A549 (cell line): Measurements from ENCODE around the gene HMG20A.

Experiments used
- EP300 ChIP-seq, 2 experiments: fragments of >200 bp; sonication (Bioruptor Twin); formaldehyde crosslinking; IDR thresholded peaks; 2 replicates in 1 of 2; 3 replicates in 1 of 2; pipeline ENCODE4 v1.6.1; 2016 to 2017
- JUNB ChIP-seq: fragments of >200 bp; sonication (Bioruptor Twin); formaldehyde crosslinking; IDR thresholded peaks from 2 replicates; pipeline ENCODE4 v1.6.1; 2016
- MYC ChIP-seq: IDR thresholded peaks from 2 replicates; pipeline ENCODE4 v1.6.1; 2012; ENCODE audit warnings: mild to moderate bottlenecking, inconsistent platforms, low read length, improper control_type of control experiment, borderline replicate concordance
- POLR2A ChIP-seq: IDR thresholded peaks from 2 replicates; pipeline ENCODE4 v1.6.1; 2012; ENCODE audit warnings: mild to moderate bottlenecking, low read length
- RAD21 ChIP-seq, 2 experiments: fragments of >200 bp in 1 of 2; sonication (Bioruptor Twin) in 1 of 2; formaldehyde crosslinking in 1 of 2; IDR thresholded peaks in 1 of 2; conservative IDR thresholded peaks in 1 of 2; 2 replicates in 1 of 2; 3 replicates in 1 of 2; pipeline ENCODE4 v1.6.1; 2012 to 2018; ENCODE audit warnings: inconsistent platforms in 1 of 2
- RFX5 ChIP-seq: fragments of 450-650 bp; IDR thresholded peaks from 2 replicates; pipeline ENCODE4 v1.7.1; 2014; ENCODE audit warnings: antibody characterized with exemption, mild to moderate bottlenecking, moderate library complexity
- SMC3 ChIP-seq: fragments of >200 bp; sonication (Bioruptor Twin); formaldehyde crosslinking; IDR thresholded peaks from 3 replicates; pipeline ENCODE4 v1.6.1; 2018; ENCODE audit warnings: inconsistent platforms
- TF ChIP-seq, protein P1 (sequence below): fragments of >200 bp; sonication (Bioruptor Twin); formaldehyde crosslinking; IDR thresholded peaks from 3 replicates; pipeline ENCODE4 v1.5.1; 2016
- TF ChIP-seq, protein P2 (sequence below): IDR thresholded peaks from 2 replicates; pipeline ENCODE4 v1.6.1; 2012
- TF ChIP-seq, protein P3 (sequence below): fragments of 200-600 bp; sonication (generic); IDR thresholded peaks from 2 replicates; pipeline ENCODE4 v1.6.1; 2016; ENCODE audit warnings: antibody characterized with exemption, mild to moderate bottlenecking, moderate library complexity
- TF ChIP-seq, protein P4 (sequence below): IDR thresholded peaks from 2 replicates; pipeline ENCODE4 v1.6.1; 2012

DNA sequence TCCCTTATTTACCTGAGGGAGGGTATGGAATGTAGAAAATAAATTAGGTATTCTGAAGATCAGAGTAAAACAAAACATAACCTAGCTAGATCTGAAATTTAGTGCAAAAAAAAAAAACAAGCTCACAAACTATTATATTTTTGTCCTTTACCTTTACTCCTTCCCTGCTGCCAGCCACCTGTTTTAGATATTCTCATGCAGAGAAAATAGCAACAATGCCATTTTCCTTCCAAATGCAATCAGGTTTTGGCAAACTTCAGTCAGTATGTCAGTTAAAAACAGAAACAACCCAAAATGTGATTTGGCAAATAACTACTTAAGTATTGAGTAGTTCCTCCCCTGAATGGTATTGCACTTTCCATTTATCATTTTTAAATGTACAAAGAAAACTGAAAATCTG, 36.6 kb upstream of the HMG20A start:
- TF ChIP-seq SMC3 (no peak), EP300 (IDR thresholded peaks at IDR 0.05) (no peak), MYC (no peak), RFX5 (no peak), RAD21 (conservative IDR thresholded peaks at IDR 0.05 in 1 of 2, IDR thresholded peaks at IDR 0.05 in 1 of 2) (no peak), JUNB (no peak), POLR2A (no peak)
- TF ChIP-seq, protein P1, sequence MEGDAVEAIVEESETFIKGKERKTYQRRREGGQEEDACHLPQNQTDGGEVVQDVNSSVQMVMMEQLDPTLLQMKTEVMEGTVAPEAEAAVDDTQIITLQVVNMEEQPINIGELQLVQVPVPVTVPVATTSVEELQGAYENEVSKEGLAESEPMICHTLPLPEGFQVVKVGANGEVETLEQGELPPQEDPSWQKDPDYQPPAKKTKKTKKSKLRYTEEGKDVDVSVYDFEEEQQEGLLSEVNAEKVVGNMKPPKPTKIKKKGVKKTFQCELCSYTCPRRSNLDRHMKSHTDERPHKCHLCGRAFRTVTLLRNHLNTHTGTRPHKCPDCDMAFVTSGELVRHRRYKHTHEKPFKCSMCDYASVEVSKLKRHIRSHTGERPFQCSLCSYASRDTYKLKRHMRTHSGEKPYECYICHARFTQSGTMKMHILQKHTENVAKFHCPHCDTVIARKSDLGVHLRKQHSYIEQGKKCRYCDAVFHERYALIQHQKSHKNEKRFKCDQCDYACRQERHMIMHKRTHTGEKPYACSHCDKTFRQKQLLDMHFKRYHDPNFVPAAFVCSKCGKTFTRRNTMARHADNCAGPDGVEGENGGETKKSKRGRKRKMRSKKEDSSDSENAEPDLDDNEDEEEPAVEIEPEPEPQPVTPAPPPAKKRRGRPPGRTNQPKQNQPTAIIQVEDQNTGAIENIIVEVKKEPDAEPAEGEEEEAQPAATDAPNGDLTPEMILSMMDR = no peak
- TF ChIP-seq, protein P2, sequence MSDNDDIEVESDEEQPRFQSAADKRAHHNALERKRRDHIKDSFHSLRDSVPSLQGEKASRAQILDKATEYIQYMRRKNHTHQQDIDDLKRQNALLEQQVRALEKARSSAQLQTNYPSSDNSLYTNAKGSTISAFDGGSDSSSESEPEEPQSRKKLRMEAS = no peak
- TF ChIP-seq, protein P3, sequence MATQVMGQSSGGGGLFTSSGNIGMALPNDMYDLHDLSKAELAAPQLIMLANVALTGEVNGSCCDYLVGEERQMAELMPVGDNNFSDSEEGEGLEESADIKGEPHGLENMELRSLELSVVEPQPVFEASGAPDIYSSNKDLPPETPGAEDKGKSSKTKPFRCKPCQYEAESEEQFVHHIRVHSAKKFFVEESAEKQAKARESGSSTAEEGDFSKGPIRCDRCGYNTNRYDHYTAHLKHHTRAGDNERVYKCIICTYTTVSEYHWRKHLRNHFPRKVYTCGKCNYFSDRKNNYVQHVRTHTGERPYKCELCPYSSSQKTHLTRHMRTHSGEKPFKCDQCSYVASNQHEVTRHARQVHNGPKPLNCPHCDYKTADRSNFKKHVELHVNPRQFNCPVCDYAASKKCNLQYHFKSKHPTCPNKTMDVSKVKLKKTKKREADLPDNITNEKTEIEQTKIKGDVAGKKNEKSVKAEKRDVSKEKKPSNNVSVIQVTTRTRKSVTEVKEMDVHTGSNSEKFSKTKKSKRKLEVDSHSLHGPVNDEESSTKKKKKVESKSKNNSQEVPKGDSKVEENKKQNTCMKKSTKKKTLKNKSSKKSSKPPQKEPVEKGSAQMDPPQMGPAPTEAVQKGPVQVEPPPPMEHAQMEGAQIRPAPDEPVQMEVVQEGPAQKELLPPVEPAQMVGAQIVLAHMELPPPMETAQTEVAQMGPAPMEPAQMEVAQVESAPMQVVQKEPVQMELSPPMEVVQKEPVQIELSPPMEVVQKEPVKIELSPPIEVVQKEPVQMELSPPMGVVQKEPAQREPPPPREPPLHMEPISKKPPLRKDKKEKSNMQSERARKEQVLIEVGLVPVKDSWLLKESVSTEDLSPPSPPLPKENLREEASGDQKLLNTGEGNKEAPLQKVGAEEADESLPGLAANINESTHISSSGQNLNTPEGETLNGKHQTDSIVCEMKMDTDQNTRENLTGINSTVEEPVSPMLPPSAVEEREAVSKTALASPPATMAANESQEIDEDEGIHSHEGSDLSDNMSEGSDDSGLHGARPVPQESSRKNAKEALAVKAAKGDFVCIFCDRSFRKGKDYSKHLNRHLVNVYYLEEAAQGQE = no peak
- TF ChIP-seq, protein P4, sequence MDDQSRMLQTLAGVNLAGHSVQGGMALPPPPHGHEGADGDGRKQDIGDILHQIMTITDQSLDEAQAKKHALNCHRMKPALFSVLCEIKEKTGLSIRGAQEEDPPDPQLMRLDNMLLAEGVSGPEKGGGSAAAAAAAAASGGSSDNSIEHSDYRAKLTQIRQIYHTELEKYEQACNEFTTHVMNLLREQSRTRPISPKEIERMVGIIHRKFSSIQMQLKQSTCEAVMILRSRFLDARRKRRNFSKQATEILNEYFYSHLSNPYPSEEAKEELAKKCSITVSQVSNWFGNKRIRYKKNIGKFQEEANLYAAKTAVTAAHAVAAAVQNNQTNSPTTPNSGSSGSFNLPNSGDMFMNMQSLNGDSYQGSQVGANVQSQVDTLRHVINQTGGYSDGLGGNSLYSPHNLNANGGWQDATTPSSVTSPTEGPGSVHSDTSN = no peak
